Gastrocnemius medialis (tissue), 4 donors: Measurements from ENCODE around the gene SLC50A1. TPM values are rescaled to one million over a fixed set of nuclear protein-coding genes. Genes with fewer than 3 reads are reported as not detected.

Experiments
- ATAC-seq, 2 donors: fragments of 150-250 bp; one replicate each; pipeline ENCODE4 v1.9.1; 2016
- DNase-seq, 2 donors: peaks; one replicate each; pipeline ENCODE4 v3.0.0-alpha.2; 2019
- H3K27ac ChIP-seq, 4 donors: fragments of 200-600 bp; sonication (generic); 1 replicate in 1 of 4; 2 replicates in 3 of 4; pipeline ENCODE4 v1.5.1; 2016 to 2018; ENCODE audit warnings: mild to moderate bottlenecking in 2 of 4, moderate library complexity in 1 of 4
- H3K27me3 ChIP-seq, 3 donors: fragments of 200-600 bp; sonication (generic) in 2 of 3; 1 replicate in 1 of 3; 2 replicates in 2 of 3; pipeline versions ENCODE4 v1.5.1 to v1.6.0; 2016 to 2019; ENCODE audit warnings: mild to moderate bottlenecking in 1 of 3, moderate library complexity in 1 of 3
- H3K36me3 ChIP-seq, 2 donors: fragments of 200-600 bp; sonication (generic) in 1 of 2; one replicate each; pipeline ENCODE4 v1.5.1; 2017 to 2018
- H3K4me1 ChIP-seq, 2 donors: fragments of 200-600 bp; sonication (generic) in 1 of 2; one replicate each; pipeline ENCODE4 v1.5.1; 2016 to 2017; ENCODE audit warnings: mild to moderate bottlenecking in 2 of 2
- H3K4me3 ChIP-seq, 4 donors: fragments of 200-600 bp; sonication (generic) in 3 of 4; 1 replicate in 1 of 4; 2 replicates in 3 of 4; pipeline ENCODE4 v1.5.1; 2016 to 2019; ENCODE audit warnings: mild to moderate bottlenecking in 2 of 4
- H3K9me3 ChIP-seq, 3 donors: fragments of 200-600 bp; sonication (generic) in 2 of 3; 1 replicate in 1 of 3; 2 replicates in 2 of 3; pipeline ENCODE4 v1.5.1; 2016 to 2019
- CTCF ChIP-seq, 5 experiments: fragments of 450-650 bp in 3 of 5; fragments of 200-600 bp in 2 of 5; sonication (generic) in 2 of 5; IDR thresholded peaks in 4 of 5; conservative IDR thresholded peaks in 1 of 5; 1 replicate in 4 of 5; 2 replicates in 1 of 5; pipeline ENCODE4 v1.5.1; 2016 to 2019; ENCODE audit warnings: antibody characterized with exemption in 5 of 5, mild to moderate bottlenecking in 3 of 5, moderate library complexity in 3 of 5
- POLR2A ChIP-seq, 2 donors: fragments of 450-650 bp; IDR thresholded peaks; one replicate each; pipeline ENCODE4 v1.6.1; 2017; ENCODE audit warnings: antibody characterized with exemption in 2 of 2, mild to moderate bottlenecking in 2 of 2, moderate library complexity in 2 of 2
- in situ Hi-C, 4 donors: fragments of 200-750 bp; cut with MboI; loops; one replicate each; pipeline versions ENCODE4 v1.15.0 to v1.8.0; 2017; ENCODE audit warnings: low sequenced_read_pairs in 4 of 4
- intact Hi-C: fragments of 100-400 bp; cut with DNase I; formaldehyde crosslinking; loops from one replicate; pipeline ENCODE4 v1.15.1; 2023; ENCODE audit warnings: low total_unique reads
- total RNA-seq, 4 donors: library from RNA; depleted of rRNA; stranded (reverse); fragments of >200 nt; gene quantifications; one replicate each; pipeline versions ENCODE4 v1.1.0 to v1.2.3, GENCODE V29; 2016

The SLC50A1 gene
- total RNA-seq, 4 donors from 2014 or later = 3.5 to 11.4 (median 8.2) TPM

GRCh38 chr1:155110381-155110780, 25.3 kb upstream of the SLC50A1 start:
- no peak overlapping the region for H3K27ac ChIP-seq
- intact Hi-C loops = no loop called here

GRCh38 chr1:155110826-155111225, 24.8 kb upstream of the SLC50A1 start:
- ATAC-seq (no peak), DNase-seq (no peak)
- TF ChIP-seq POLR2A (IDR thresholded peaks at IDR 0.05) = no peak
- no peak for TF ChIP-seq CTCF (IDR thresholded peaks at IDR 0.05 in 4 of 5, conservative IDR thresholded peaks at IDR 0.05 in 1 of 5)
- no peak overlapping the region for H3K4me3 ChIP-seq
- H3K27ac ChIP-seq = no peak overlapping the region
- H3K4me1 ChIP-seq = no peaks in the 10 kb centered on the region
- H3K9me3 ChIP-seq = no peaks in the 10 kb centered on the region
- H3K27me3 ChIP-seq = no peaks in the 10 kb centered on the region
- in situ Hi-C loops (no loop called here), intact Hi-C loops (no loop called here)
- no peaks in the 10 kb centered on the region for H3K36me3 ChIP-seq

More at GRCh38 chr1:155110381-155110780, 25.3 kb upstream of the SLC50A1 start:
- ATAC-seq = no peak
- in situ Hi-C loops = no loop called here
- no peaks in the 10 kb centered on the region for H3K27me3 ChIP-seq
- DNase-seq = no peak
- no peaks in the 10 kb centered on the region for H3K9me3 ChIP-seq
- TF ChIP-seq POLR2A (IDR thresholded peaks at IDR 0.05) (no peak), CTCF (IDR thresholded peaks at IDR 0.05 in 4 of 5, conservative IDR thresholded peaks at IDR 0.05 in 1 of 5) (no peak)
- no peak overlapping the region for H3K4me3 ChIP-seq
- H3K4me1 ChIP-seq = peaks cover under 1 to 4% of the 10 kb centered on the region in 2 donors
- no peaks in the 10 kb centered on the region for H3K36me3 ChIP-seq

GRCh38 chr1:155113450-155113980, 22.1 kb upstream of the SLC50A1 start:
- H3K36me3 ChIP-seq = no peaks in the 10 kb centered on the region

GRCh38 chr1:155116113-155116764, 19.4 kb upstream of the SLC50A1 start:
- H3K4me1 ChIP-seq = no peaks in the 10 kb centered on the region
- H3K4me3 ChIP-seq = no peak overlapping the region
- DNase-seq (no peak), ATAC-seq (no peak)
- H3K36me3 ChIP-seq = no peaks in the 10 kb centered on the region
- no peak for TF ChIP-seq CTCF (IDR thresholded peaks at IDR 0.05 in 4 of 5, conservative IDR thresholded peaks at IDR 0.05 in 1 of 5)
- no peak for TF ChIP-seq POLR2A (IDR thresholded peaks at IDR 0.05)
- intact Hi-C loops (no loop called here), in situ Hi-C loops (no loop called here)
- H3K9me3 ChIP-seq = no peaks in the 10 kb centered on the region
- peaks cover 0 to 3% (median 0%) of the 10 kb centered on the region in 3 donors for H3K27me3 ChIP-seq
- no peak overlapping the region for H3K27ac ChIP-seq

More at GRCh38 chr1:155113450-155113980, 22.1 kb upstream of the SLC50A1 start:
- DNase-seq (no peak), ATAC-seq (no peak)
- intact Hi-C loops (no loop called here), in situ Hi-C loops (no loop called here)
- H3K27me3 ChIP-seq = peaks cover 0 to 1% (median 0%) of the 10 kb centered on the region in 3 donors
- H3K9me3 ChIP-seq = no peaks in the 10 kb centered on the region
- H3K4me1 ChIP-seq = no peaks in the 10 kb centered on the region
- H3K27ac ChIP-seq = no peak overlapping the region
- TF ChIP-seq CTCF (IDR thresholded peaks at IDR 0.05 in 4 of 5, conservative IDR thresholded peaks at IDR 0.05 in 1 of 5) (no peak), POLR2A (IDR thresholded peaks at IDR 0.05) (no peak)
- no peak overlapping the region for H3K4me3 ChIP-seq
